D341Med (cell line): ENCODE measurements around the gene MGLL.
"Not testable (repeated sequence)": the region's sequence is repeated elsewhere in the genome, so short reads cannot be mapped to it uniquely, and the experiment has no call there.

Experiments used
- DNase-seq: peaks from one replicate; pipeline ENCODE4 v3.0.0; 2012; ENCODE audit warnings: low spot score

MGLL gene

DNA sequence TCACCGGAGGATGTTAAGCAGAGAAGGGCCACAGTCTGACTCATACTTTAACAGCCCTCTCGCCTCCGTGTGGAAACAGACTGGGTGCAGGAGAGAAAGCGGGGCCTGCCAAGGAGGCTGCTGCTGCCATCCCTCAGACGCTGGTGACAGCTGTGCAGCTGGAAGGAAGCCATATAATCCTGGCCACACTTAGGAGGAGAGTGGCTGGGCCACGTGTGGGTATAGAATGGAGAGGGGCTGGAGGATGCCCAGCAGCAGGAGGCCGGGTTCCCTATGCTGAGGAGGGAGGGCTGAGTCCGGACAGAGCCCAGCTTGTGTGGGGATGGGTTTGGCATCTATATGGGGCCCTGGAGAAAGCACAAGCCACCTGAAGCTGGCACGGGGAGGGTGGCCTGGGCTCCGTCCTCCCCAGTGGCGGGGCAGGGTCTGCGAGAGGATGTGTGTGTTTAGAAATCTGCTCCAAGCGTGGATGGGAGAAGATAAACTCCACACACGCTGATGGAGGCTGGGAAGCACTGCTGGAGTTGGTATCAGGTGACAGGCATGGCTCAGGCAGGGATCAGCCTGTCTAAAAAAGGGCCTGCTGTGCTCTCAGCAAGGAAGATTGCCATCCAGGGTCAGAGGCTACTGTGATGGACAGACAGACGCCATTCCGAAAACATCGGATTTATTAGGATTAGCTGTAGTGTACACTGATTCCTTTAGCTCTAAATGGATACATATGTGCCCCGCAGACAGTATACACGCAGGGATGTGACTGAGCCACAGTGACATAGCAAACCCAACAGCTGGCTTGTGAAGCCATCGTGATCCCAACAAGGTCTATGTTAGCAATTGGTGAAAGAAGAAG lies 133.7 kb downstream of the MGLL start:
- DNase-seq = no peak

- no peak for DNase-seq
Observed at GRCh38 chr3:127688022-127688415, 134.3 kb downstream of the MGLL start.

- no peak for DNase-seq
Observed at GRCh38 chr3:127687228-127687737, 135.0 kb downstream of the MGLL start.

DNA sequence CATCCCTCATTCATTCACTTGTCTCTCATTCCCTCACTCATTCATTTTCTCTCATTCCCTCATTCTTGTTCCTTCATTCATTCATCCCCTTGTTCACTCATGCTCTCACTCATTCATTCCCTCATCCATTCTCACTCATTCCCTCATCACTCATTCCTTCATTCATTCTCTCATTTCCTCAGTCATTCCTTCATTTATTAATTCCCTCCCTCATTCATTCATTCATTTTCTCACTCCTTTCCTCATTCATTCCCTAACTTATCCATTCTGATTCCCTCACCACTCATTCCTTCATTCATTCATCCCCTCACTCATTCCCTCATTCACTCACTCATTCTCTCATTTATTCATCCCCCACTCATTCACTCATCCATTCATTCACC lies 135.8 kb downstream of the MGLL start:
- no peak for DNase-seq

DNA sequence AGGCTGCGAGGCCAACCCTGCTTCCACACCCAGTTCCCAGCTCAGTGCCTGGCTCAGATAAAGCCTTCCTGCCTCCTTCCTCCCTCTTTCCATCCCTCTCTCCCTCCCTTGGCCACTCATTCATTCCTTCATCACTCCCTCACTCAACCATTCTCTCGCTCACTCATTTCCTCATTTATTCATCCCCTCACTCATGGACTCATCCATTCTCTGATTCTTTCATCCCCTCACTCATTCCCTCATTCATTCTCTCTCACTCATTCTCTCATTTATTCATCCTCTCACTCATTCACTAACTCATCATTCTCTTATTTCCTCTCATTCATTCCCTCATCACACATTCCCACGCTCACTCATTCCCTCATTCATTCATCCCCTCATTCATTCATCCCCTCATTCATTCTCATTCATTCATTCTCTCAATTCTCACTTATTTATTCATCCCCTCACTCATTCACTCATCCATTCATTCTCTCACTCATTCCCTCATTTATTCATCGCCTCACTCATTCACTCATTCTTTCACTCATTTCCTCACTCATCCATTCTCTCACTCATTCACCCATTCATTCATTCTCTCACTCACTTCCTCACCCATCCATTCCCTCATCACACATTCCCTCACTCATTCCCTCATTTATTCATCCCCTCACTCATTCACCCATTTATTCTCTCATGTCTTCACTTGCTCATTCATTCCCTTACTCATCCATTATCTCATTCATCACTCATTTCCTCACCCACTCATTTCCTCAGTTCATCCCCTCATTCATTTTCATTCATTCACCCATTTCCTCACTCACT lies 136.4 kb downstream of the MGLL start:
- DNase-seq = no peak

- DNase-seq = no peak
Observed at GRCh38 chr3:127684871-127685707, 137.2 kb downstream of the MGLL start.

DNA sequence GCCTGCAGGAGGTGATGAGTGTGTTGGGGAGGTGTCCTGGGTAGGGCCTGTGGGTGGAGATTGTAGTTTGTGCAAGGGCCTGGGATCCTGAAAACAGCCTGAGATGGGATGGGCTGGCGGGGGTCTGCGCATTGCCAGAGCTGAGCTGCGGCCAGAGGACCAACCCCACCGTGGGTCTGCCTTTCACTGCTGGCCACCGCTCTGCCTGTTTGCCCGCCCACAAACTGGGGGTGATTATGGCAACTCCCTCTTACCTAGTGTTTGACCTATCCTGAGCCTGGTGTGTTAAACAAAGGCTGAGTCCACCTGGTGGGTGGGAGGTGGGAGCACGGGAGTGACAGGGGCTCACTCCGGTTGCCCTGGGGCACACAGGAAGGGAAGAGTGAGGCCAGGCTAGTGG lies 139.8 kb downstream of the MGLL start:
- DNase-seq = no peak

- DNase-seq = not testable (repeated sequence)
Observed at GRCh38 chr3:127682175-127682554, 140.2 kb downstream of the MGLL start.

- no peak for DNase-seq
Observed at GRCh38 chr3:127680798-127681221, 141.5 kb downstream of the MGLL start.

DNA sequence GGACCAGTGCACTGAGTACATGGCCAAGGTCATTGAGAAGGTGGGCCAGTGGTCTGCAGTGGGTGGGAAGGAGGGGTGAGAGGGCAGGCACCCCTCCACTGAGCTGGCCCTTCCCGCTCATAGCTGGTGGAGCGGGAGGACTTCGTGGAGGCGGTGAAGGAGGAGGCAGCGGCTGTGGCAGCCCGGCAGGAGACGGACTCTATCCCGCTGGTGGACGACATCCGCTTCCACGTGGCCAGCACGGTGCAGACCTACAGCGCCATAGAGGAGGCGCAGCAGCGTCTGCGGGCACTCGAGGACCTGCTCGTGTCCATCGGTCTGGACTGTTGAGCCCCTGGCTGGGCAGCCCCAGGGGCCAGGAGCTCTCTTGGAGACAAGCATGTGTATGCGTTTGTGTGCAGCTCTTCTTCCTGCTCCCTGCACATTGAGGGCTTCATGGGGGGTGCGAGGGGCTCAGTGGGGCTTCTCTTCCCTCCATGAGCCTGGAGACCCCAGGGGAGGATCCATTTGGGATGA lies 142.1 kb downstream of the MGLL start:
- no peak for DNase-seq

DNA sequence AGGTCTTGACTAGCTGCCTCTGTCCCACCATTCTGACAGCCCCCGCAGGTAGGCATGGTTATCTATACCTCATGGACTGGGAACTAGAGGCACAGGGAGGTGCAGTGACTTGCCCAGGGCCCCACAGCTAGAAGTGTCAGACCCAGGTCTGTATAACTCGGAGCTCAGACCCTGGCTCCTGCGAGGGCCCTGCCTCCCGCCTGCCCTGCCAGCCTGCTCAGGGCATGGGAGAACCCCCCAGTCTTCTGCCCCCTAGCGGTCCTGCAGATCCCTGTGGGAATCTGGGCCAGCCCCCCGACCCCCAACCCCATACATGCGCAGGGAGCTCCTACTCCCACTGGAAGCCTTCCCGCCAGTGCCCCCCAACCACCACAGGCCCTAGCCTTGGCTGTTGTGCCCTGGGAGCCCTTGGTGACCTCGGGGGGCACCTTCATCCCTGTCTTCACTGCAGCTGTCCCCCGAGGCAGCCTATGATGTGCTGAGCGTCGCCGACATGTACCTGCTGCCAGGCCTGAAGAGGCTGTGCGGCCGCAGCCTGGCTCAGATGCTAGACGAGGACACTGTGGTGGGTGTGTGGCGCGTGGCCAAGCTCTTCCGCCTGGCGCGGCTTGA lies 142.7 kb downstream of the MGLL start:
- DNase-seq = no peak

DNA sequence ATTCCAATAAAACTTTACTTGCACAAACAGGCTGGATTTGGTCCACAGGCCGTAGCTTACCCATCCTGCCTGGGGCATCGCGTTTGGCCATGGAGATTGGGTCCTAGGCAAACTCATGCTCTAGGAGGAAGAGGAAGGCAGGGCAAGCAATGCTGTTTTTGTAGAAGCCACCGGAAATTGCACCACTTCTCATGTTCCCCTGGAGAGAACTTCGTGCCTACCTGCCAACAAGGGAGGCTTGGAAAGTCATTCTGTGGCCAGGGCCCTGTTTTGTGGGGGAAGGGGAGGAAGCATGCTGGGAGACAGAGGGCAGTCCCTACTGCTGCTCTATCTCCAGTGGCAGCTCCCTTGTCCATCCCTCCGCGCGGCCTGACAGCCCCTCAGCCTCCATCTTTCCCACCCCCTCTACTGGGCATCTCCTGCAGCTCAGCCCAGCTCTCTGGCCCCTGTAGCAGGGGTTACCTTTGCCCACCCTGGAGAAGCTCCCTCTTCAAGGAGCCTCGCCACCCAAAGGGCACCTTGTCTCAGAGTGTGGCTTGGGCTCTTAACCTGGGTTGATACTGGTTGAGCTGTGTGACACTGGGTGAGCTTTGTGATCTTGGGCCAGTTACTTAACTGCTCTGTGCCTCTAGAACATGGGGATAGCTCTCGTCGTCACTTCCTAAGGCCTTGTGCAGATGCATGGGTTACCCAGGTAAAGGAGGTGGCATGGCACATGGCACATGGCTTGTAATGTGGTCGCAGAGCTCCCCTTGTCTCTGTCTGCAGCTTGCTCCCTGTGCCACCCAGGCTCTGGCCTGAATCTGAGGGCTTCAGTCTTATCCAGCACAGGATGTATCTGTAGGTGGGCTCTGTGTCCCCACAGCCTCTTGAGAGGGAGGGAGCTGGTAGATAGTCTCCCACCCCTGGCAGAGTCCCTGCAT lies 143.4 kb downstream of the MGLL start:
- no peak for DNase-seq

- DNase-seq = no peak
Observed at GRCh38 chr3:127678315-127678599, 144.1 kb downstream of the MGLL start.

DNA sequence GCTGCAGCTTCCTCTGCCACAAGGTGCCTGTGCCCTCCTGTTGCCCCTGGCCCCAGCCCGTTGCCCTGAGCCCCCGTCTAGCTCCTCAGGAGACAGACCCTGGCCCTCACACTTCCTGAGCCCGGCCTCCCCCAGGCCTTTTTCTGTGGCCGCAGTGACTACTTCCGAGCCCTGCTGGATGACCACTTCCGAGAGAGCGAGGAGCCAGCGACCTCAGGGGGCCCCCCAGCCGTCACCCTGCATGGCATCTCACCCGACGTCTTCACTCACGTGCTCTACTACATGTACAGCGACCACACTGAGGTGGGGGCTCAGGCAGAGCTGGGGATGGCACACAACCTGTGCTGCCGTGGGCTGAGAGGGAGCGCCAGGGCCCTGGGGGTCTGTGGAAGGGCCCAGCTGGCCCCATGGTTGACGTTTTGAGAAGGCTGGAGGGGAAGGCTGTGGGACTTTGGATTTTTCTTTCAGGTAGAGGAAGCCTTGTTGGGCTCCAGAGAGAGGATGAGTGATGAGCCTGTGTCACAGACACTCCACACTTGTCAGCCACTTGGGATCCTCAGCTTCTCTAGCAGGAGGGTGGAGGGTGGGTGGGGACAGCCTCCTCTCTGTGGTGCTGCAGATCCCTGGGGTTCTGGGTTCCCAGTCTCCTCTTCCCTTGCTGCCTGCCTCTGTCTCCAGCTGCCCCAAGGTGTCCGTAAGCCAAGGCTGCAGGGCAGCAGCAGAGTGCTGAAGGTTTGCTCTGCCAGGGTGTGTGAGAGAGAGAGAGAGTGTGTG lies 144.6 kb downstream of the MGLL start:
- no peak for DNase-seq

- no peak for DNase-seq
Observed at GRCh38 chr3:127676921-127677351, 145.4 kb downstream of the MGLL start.

- no peak for DNase-seq
Observed at GRCh38 chr3:127676456-127676855, 145.9 kb downstream of the MGLL start.

DNA sequence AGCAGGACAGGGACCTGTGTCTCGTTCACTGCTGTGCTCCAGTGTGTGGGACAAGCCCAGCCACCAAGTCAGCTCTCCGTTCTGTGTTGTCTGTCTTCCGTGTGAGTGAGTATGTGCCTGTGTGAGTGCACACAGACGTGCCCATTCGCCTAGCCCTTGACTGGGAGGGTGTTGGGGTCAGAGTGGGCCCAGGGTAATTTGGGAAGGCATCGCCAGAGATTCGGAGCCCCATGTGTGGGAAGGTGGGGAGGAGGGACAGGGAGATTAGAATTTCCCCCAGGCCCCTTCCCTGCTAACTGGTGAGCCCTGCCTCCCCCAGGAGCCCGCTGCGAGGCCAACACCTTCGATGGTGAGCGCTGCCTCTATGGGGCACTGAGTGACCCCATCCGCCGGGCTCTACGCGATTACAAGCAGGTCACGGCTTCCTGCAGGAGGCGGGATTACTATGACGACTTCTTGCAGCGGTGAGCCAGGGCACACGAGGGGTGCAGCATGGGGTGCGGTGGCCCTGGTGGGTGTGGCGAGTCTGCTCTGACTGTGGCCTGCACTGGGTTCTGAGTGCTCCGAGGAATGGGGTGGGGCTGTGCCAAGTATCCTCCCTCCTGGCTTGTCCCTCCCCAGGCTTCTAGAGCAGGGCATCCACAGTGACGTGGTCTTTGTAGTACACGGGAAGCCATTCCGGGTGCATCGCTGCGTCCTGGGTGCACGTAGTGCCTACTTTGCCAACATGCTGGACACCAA lies 146.5 kb downstream of the MGLL start:
- no peak for DNase-seq

DNA sequence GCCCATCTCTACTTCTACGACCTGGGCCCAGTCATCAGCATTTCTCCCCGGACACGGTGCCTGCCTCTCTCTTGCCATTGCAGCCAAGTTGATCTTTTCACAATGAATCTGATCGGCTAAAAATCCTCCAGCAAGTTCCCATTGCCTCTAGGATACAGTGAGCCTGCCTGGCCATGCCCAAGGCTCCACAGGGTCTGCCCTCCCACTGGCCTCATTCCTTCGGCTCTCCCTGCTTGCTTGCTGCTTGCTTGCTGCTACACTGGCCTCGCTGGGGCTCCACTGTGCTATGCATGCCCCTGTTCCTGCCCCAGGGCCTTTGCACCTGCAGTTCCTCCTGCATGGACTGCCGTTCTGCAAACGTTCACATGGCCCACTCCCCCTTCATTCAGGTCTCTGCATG lies 147.5 kb downstream of the MGLL start:
- DNase-seq = no peak

GRCh38 chr3:127674101-127674721 lies 148.1 kb downstream of the MGLL start:
- no peak for DNase-seq
